Thoracic aorta (tissue), 2 donors: ENCODE data around the gene CORO7. TPM values are rescaled to one million over a fixed set of nuclear protein-coding genes. Genes with fewer than 3 reads are reported as not detected.

Experiments
- ATAC-seq: fragments of 150-250 bp; one replicate; pipeline ENCODE4 v1.8.0; 2017; ENCODE audit warnings: low read depth; ENCODE audit not compliant: insufficient number of reproducible peaks, low FRiP score
- DNase-seq: peaks from one replicate; pipeline ENCODE4 v3.0.0-alpha.2; 2020; ENCODE audit warnings: low spot score
- H3K27ac ChIP-seq, 2 donors: fragments of 200-600 bp; sonication (generic); 1 replicate in 1 of 2; 2 replicates in 1 of 2; pipeline ENCODE4 v1.5.1; 2016; ENCODE audit warnings: mild to moderate bottlenecking in 2 of 2, moderate library complexity in 2 of 2
- H3K27me3 ChIP-seq: fragments of 200-600 bp; sonication (generic); replicated peaks from 2 replicates; pipeline ENCODE4 v1.6.0; 2016; ENCODE audit warnings: mild to moderate bottlenecking; ENCODE audit not compliant: insufficient read depth
- H3K36me3 ChIP-seq: fragments of 200-600 bp; sonication (generic); one replicate; pipeline ENCODE4 v1.5.1; 2016
- H3K4me1 ChIP-seq, 2 donors: fragments of 200-600 bp; sonication (generic); 1 replicate in 1 of 2; 2 replicates in 1 of 2; pipeline versions ENCODE4 v1.5.1 to v1.6.0; 2016; ENCODE audit warnings: low read depth in 2 of 2, mild to moderate bottlenecking in 1 of 2; ENCODE audit not compliant: control insufficient read depth in 1 of 2
- H3K4me3 ChIP-seq: fragments of 200-600 bp; sonication (generic); 2 replicates; pipeline ENCODE4 v1.5.1; 2016; ENCODE audit warnings: mild to moderate bottlenecking
- H3K9me3 ChIP-seq: fragments of 200-600 bp; sonication (generic); 2 replicates; pipeline ENCODE4 v1.5.1; 2016
- total RNA-seq, 2 donors: library from RNA; depleted of rRNA; stranded (reverse); fragments of >200 nt; gene quantifications; one replicate each; pipeline versions ENCODE4 v1.1.0 to v1.2.3, GENCODE V29; 2016
- TF ChIP-seq, protein P1 (sequence below): fragments of 200-600 bp; sonication (generic); IDR thresholded peaks from one replicate; pipeline ENCODE4 v1.5.1; 2019; ENCODE audit warnings: antibody characterized with exemption

CORO7 gene
- total RNA-seq, 2 donors from 2014 or later, result 71.1 to 79.1 TPM

DNA sequence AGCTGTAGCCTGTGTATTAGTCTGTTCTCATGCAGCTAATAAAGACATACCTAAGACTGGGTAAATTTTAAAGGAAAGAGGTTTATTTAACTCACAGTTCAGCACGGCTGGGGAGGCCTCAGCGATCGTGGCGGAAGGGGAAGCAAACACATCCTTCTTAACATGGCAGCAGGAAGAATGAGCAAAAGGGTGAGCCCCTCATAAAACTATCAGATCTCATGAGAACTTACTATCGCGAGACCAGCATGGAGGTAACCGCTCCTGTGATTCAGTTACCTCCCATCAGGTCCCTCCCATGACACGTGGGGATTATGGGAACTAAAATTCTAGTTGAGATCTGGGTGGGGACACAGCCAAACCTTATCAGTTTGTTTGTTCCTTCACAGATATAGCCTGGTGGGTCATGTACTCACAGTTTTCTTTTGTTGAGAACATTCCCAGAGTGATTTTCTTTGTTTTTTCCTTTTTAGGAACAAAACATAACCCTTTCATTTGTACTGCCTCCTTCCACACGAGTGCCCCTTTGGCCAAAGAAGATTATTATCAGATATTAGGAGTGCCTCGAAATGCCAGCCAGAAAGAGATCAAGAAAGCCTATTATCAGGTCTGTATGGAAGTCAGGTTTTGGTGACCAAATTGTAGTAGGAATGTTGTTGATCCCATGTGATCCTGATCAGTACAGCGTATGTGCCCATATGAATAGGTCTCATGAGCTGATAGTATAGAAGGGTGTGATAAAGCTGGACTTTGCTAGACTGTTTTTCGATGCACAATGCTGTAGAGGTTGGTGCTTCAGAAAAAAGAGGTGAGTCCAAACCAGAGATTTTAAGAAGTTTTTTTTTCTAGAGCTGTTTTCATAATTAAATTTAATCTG lies 17.8 kb upstream of the CORO7 start:
- no peak for ATAC-seq
- H3K9me3 ChIP-seq, result no peaks in the 10 kb centered on the region
- no peak overlapping the region for H3K27ac ChIP-seq
- DNase-seq, result no peak
- no peak overlapping the region for H3K4me3 ChIP-seq
- H3K36me3 ChIP-seq, result peaks cover 13% of the 10 kb centered on the region
- TF ChIP-seq, protein P1, sequence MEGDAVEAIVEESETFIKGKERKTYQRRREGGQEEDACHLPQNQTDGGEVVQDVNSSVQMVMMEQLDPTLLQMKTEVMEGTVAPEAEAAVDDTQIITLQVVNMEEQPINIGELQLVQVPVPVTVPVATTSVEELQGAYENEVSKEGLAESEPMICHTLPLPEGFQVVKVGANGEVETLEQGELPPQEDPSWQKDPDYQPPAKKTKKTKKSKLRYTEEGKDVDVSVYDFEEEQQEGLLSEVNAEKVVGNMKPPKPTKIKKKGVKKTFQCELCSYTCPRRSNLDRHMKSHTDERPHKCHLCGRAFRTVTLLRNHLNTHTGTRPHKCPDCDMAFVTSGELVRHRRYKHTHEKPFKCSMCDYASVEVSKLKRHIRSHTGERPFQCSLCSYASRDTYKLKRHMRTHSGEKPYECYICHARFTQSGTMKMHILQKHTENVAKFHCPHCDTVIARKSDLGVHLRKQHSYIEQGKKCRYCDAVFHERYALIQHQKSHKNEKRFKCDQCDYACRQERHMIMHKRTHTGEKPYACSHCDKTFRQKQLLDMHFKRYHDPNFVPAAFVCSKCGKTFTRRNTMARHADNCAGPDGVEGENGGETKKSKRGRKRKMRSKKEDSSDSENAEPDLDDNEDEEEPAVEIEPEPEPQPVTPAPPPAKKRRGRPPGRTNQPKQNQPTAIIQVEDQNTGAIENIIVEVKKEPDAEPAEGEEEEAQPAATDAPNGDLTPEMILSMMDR, result no peak
- H3K27me3 ChIP-seq, result no peaks in the 10 kb centered on the region
- no peaks in the 10 kb centered on the region for H3K4me1 ChIP-seq

DNA sequence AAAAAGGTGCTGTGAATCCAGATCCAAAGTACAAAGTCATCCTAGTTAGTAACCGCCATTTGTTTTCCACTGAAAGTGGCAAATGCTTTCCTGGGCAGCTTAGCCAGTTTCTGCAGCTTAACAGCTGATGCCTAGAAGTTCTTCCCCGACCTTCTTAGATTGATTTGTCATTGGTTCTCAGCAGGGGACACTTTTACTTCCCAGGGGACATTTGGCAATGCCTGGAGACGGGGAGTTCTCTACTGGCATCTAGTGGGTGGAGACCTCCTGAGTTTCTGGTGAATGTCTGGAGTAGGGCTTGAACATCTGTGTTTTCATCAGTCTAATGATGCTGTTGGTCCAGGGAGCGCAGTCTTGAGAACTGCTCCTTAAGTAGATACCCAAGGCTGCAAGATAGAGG lies 16.8 kb upstream of the CORO7 start:
- Histone ChIP-seq H3K4me1 (no peaks in the 10 kb centered on the region), H3K36me3 (peaks cover 9% of the 10 kb centered on the region), H3K27ac (no peak overlapping the region), H3K27me3 (no peaks in the 10 kb centered on the region), H3K9me3 (no peaks in the 10 kb centered on the region), H3K4me3 (no peak overlapping the region)
- TF ChIP-seq, protein P1, result no peak
- no peak for ATAC-seq
- no peak for DNase-seq

DNA sequence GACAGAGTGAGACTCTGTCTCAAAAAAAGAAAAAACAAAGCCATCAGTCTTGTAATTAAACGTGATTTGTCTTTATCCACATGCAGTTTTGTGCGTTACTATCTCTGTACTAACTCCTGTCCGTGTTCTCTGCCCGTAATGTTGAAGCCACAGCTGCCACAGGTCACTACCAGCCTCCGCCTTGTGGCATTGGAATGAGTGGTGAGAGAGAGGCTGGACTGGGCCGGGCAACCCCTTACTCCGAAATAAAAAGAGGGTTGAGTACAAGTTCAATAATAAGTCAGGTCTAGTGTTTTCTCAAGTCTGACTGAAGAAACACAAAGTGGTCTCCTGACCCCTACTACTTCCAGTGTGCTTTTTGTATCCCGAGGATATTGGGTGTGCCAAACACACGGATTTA lies 14.6 kb upstream of the CORO7 start:
- no peak for ATAC-seq
- TF ChIP-seq, protein P1, result no peak
- no peaks in the 10 kb centered on the region for H3K27me3 ChIP-seq
- H3K4me1 ChIP-seq, result peaks cover 8 to 18% of the 10 kb centered on the region in 2 donors
- no peaks in the 10 kb centered on the region for H3K36me3 ChIP-seq
- no peak overlapping the region for H3K4me3 ChIP-seq
- no peaks in the 10 kb centered on the region for H3K9me3 ChIP-seq
- no peak for DNase-seq
- H3K27ac ChIP-seq, result no peak overlapping the region

DNA sequence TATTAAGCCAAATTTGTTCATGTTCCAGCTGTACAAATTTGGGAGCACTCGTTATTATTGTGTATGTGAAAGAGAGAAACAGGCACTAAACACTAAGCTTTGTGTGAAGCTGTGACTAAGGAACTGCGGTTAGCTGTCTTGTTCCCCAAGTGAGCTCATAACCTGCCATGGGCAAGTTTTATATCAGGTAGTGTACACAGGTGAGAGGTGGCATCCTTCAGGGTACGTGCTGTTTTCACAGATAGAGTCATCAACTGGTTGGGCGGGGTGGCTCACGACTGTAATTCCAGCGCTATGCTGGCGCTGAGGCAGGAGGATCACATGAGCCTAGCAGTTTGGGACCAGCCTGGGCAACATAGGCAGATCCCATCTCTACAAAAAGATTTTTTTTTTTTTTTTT lies 12.1 kb upstream of the CORO7 start:
- H3K4me1 ChIP-seq, result peaks cover 11 to 26% of the 10 kb centered on the region in 2 donors
- no peaks in the 10 kb centered on the region for H3K9me3 ChIP-seq
- no peak for DNase-seq
- H3K27ac ChIP-seq, result no peak overlapping the region
- H3K27me3 ChIP-seq, result no peaks in the 10 kb centered on the region
- TF ChIP-seq, protein P1, result no peak
- no peak for ATAC-seq
- no peaks in the 10 kb centered on the region for H3K36me3 ChIP-seq
- no peak overlapping the region for H3K4me3 ChIP-seq

DNA sequence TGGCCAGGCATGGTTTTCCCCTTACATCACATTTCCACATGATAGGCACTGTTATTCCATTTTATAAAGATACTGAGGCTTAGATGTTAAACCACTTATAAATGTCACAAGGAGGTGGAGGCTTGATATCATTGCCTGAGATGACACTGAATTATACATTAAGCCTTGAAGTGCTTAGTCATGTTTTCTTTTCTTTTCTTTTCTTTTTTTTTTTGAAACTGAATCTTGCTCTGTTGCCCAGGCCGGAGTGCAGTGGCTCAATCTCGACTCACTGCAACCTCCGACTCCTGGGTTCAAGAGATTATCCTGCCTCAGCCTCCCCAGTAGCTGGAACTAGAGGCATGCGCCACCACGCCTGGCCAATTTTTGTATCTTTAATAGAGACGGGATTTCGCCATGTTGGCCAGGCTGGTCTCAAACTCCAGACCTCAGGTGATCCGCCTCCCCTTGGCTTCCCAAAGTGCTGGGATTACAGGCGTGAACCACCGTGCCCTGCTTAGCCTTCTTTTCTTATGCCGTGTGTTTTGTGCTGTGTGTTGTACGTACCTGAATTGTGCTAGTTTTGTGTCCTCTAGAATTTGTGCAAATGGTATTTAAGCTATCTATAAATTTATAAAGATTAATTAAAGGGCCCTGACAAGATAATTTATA lies 10.5 kb upstream of the CORO7 start:
- Histone ChIP-seq H3K27me3 (no peaks in the 10 kb centered on the region), H3K36me3 (no peaks in the 10 kb centered on the region), H3K9me3 (no peaks in the 10 kb centered on the region), H3K27ac (no peak overlapping the region), H3K4me1 (peaks cover 11 to 26% of the 10 kb centered on the region in 2 donors), H3K4me3 (peak overlapping the region; percentile 84)
- no peak for ATAC-seq
- no peak for DNase-seq
- TF ChIP-seq, protein P1, result no peak
